ENCODE measurements around the gene XAF1.
"Not testable (repeated sequence)": the region's sequence is repeated elsewhere in the genome, so short reads cannot be mapped to it uniquely, and the experiment has no call there.

XAF1 gene

GRCh38 chr17:6800422-6801027 lies 44.7 kb downstream of the XAF1 start:
- DNase-seq (ENCODE audit: low spot score), result no peak

GRCh38 chr17:6811510-6811909 lies 55.7 kb downstream of the XAF1 start:
- no peak for DNase-seq (ENCODE audit: low spot score)

- no peak for DNase-seq (ENCODE audit: low spot score)
Measured at GRCh38 chr17:6812295-6812694, 56.4 kb downstream of the XAF1 start.

GRCh38 chr17:6815775-6816174 lies 59.9 kb downstream of the XAF1 start:
- DNase-seq (ENCODE audit: low spot score), result no peak

GRCh38 chr17:6816368-6816767 lies 60.5 kb downstream of the XAF1 start:
- not testable (repeated sequence) for DNase-seq (ENCODE audit: low spot score)

GRCh38 chr17:6818938-6819337 lies 63.1 kb downstream of the XAF1 start:
- DNase-seq (ENCODE audit: low spot score), result no peak

GRCh38 chr17:6823011-6823442 lies 67.2 kb downstream of the XAF1 start:
- no peak for DNase-seq (ENCODE audit: low spot score)

All from globus pallidus (tissue), 1 donor.